Liver (tissue), 9 donors: ENCODE data around the gene E2F8. TPM values are rescaled to one million over a fixed set of nuclear protein-coding genes. Genes with fewer than 3 reads are reported as not detected.

Experiments used
- DNase-seq: peaks from one replicate; pipeline ENCODE4 v3.0.0-alpha.2; 2017; ENCODE audit warnings: low spot score
- H3K27ac ChIP-seq, 2 donors: one replicate each; pipeline ENCODE4 v1.7.0; 2013; ENCODE audit warnings: inconsistent platforms in 2 of 2, low read length in 2 of 2, control low read depth in 1 of 2, low read depth in 1 of 2, mild to moderate bottlenecking in 1 of 2
- H3K27me3 ChIP-seq, 4 donors: one replicate each; pipeline versions ENCODE4 v1.6.1 to v1.7.0; 2013; ENCODE audit warnings: low read length in 3 of 4, inconsistent platforms in 1 of 4, mild to moderate bottlenecking in 1 of 4, moderate library complexity in 1 of 4; ENCODE audit not compliant: control insufficient read depth in 4 of 4, insufficient read depth in 4 of 4
- H3K36me3 ChIP-seq, 4 donors: one replicate each; pipeline versions ENCODE4 v1.6.1 to v1.7.0; 2013; ENCODE audit warnings: low read length in 3 of 4, mild to moderate bottlenecking in 3 of 4, low read depth in 1 of 4, moderate library complexity in 1 of 4; ENCODE audit not compliant: control insufficient read depth in 4 of 4, insufficient read depth in 3 of 4
- H3K4me1 ChIP-seq, 4 donors: one replicate each; pipeline versions ENCODE4 v1.6.1 to v1.7.0; 2013; ENCODE audit warnings: low read length in 3 of 4, mild to moderate bottlenecking in 3 of 4, moderate library complexity in 1 of 4; ENCODE audit not compliant: control insufficient read depth in 4 of 4, insufficient read depth in 4 of 4
- H3K4me3 ChIP-seq, 3 donors: one replicate each; pipeline versions ENCODE4 v1.6.1 to v1.7.0; 2013; ENCODE audit warnings: low read length in 3 of 3, control low read depth in 1 of 3, low read depth in 1 of 3, mild to moderate bottlenecking in 1 of 3
- H3K9ac ChIP-seq, 2 donors: one replicate each; pipeline ENCODE4 v1.7.0; 2013; ENCODE audit warnings: low read length in 2 of 2, mild to moderate bottlenecking in 2 of 2, moderate library complexity in 2 of 2, control low read depth in 1 of 2, low read depth in 1 of 2
- H3K9me3 ChIP-seq, 4 donors: one replicate each; pipeline versions ENCODE4 v1.6.1 to v1.7.0; 2013; ENCODE audit warnings: low read length in 3 of 4; ENCODE audit not compliant: control insufficient read depth in 4 of 4
- EGR1 ChIP-seq, 2 donors: IDR thresholded peaks; 2 replicates each; pipeline ENCODE4 v1.6.1; 2016 to 2018; ENCODE audit warnings: antibody characterized with exemption in 2 of 2, low read depth in 2 of 2
- FOXA2 ChIP-seq: IDR thresholded peaks from 2 replicates; pipeline ENCODE4 v1.6.1; 2016; ENCODE audit warnings: antibody characterized with exemption
- HNF4A ChIP-seq, 2 donors: conservative IDR thresholded peaks; 2 replicates each; pipeline ENCODE4 v1.6.1; 2016; ENCODE audit warnings: antibody characterized with exemption in 2 of 2, mild to moderate bottlenecking in 2 of 2
- HNF4G ChIP-seq: IDR thresholded peaks from 2 replicates; pipeline ENCODE4 v1.6.1; 2016; ENCODE audit warnings: antibody characterized with exemption
- JUND ChIP-seq, 2 donors: IDR thresholded peaks; 2 replicates each; pipeline ENCODE4 v1.6.1; 2016; ENCODE audit warnings: antibody characterized with exemption in 2 of 2
- NR2F2 ChIP-seq: IDR thresholded peaks from 2 replicates; pipeline ENCODE4 v1.6.1; 2016; ENCODE audit warnings: antibody characterized with exemption
- RAD21 ChIP-seq, 2 donors: IDR thresholded peaks; 2 replicates each; pipeline ENCODE4 v1.6.1; 2016; ENCODE audit warnings: antibody characterized with exemption in 2 of 2, mild to moderate bottlenecking in 2 of 2
- SP1 ChIP-seq: IDR thresholded peaks from 2 replicates; pipeline ENCODE4 v1.6.1; 2018; ENCODE audit warnings: antibody characterized with exemption, mild to moderate bottlenecking
- TAF1 ChIP-seq: conservative IDR thresholded peaks from 2 replicates; pipeline ENCODE4 v1.6.1; 2016; ENCODE audit warnings: antibody characterized with exemption, mild to moderate bottlenecking
- YY1 ChIP-seq: IDR thresholded peaks from 2 replicates; pipeline ENCODE4 v1.6.1; 2016; ENCODE audit warnings: antibody characterized with exemption, mild to moderate bottlenecking
- WGBS: extraction: QIAGEN DNeasy Blood & Tissue Kit; methylation state at CpG from one replicate; pipeline ENCODE4 v1.1.7; 2013; 5-methylcytosine and 5-hydroxymethylcytosine counted together
- polyA plus RNA-seq, 2 donors: library from polyadenylated mRNA; stranded (reverse) in 1 of 2; unstranded in 1 of 2; fragments of 200-250 nt in 1 of 2; fragments of >200 nt in 1 of 2; fragmentation: Nextera tagmentation in 1 of 2; extraction: Ambion mirVana in 1 of 2; gene quantifications; one replicate each; pipeline versions ENCODE4 v1.2.1 to v1.2.3, GENCODE V29; 2013 to 2015
- total RNA-seq, 2 donors: library from RNA; depleted of rRNA; stranded (reverse); fragments of >200 nt; gene quantifications; one replicate each; pipeline ENCODE4 v1.2.3, GENCODE V29; 2014
- TF ChIP-seq, protein P1 (sequence below): IDR thresholded peaks from 2 replicates; pipeline ENCODE4 v1.6.1; 2016; ENCODE audit warnings: antibody characterized with exemption
- TF ChIP-seq, protein P2 (sequence below): IDR thresholded peaks from 2 replicates; pipeline ENCODE4 v1.6.1; 2016; ENCODE audit warnings: antibody characterized with exemption, mild to moderate bottlenecking
- TF ChIP-seq, protein P3 (sequence below): IDR thresholded peaks from 2 replicates; pipeline ENCODE4 v1.6.1; 2016; ENCODE audit warnings: antibody characterized with exemption
- TF ChIP-seq, protein P4 (sequence below): IDR thresholded peaks from 2 replicates; pipeline ENCODE4 v1.6.1; 2016; ENCODE audit warnings: antibody characterized with exemption
- donor health status: healthy.
- donor health status: healthy.
- donor health status: healthy.
- donor health status: healthy.
- donor health status: healthy.

E2F8 gene
- total and polyA plus RNA-seq, 4 donors = 0.14 to 9.6 (median 0.66) TPM; not detected in 1

DNA sequence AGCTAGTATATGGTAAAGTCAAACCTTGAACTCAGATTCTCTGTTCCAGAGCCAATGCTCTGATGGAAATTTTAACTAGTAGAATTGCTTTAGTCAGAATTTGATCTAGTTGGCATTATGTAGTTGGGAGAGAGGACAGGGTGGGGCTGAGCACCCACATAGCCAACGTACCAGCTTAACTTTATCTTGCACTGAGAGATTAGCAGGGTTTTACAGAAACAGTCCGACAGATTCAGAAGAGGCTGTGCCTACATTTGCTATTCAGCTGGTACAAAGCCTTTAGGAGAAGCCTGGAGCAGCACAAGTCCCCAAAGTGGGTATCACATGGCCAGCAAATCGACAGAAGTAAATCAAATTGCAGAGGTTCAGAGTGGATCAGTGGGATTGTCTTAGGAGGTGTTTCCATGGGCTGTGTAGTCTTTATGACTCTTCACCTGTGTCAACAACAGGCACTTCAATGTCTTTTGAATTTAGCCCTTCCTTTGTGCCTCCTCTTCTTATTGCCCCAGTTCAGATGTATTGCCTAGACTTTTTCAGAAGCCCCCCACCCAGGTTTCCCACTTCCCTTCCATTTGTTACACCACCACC lies 31.7 kb downstream of the E2F8 start:
- H3K9ac ChIP-seq = no peak overlapping the region
- no peak overlapping the region for H3K4me3 ChIP-seq
- no peaks in the 10 kb centered on the region for H3K4me1 ChIP-seq
- peaks cover 0 to 2% (median 0%) of the 10 kb centered on the region in 4 donors for H3K27me3 ChIP-seq
- H3K9me3 ChIP-seq = no peaks in the 10 kb centered on the region
- TF ChIP-seq SP1 = no peak
- TF ChIP-seq, protein P1, sequence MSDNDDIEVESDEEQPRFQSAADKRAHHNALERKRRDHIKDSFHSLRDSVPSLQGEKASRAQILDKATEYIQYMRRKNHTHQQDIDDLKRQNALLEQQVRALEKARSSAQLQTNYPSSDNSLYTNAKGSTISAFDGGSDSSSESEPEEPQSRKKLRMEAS = no peak
- no peak for TF ChIP-seq EGR1 (IDR thresholded peaks at IDR 0.05; ENCODE audit: low read depth in 2 of 2)
- no peak for TF ChIP-seq HNF4G
- no peak for TF ChIP-seq RAD21 (IDR thresholded peaks at IDR 0.05)
- no peak for TF ChIP-seq TAF1
- no peak for TF ChIP-seq JUND (IDR thresholded peaks at IDR 0.05)
- no peak for TF ChIP-seq YY1
- TF ChIP-seq HNF4A (conservative IDR thresholded peaks at IDR 0.05) = no peak
- TF ChIP-seq, protein P2, sequence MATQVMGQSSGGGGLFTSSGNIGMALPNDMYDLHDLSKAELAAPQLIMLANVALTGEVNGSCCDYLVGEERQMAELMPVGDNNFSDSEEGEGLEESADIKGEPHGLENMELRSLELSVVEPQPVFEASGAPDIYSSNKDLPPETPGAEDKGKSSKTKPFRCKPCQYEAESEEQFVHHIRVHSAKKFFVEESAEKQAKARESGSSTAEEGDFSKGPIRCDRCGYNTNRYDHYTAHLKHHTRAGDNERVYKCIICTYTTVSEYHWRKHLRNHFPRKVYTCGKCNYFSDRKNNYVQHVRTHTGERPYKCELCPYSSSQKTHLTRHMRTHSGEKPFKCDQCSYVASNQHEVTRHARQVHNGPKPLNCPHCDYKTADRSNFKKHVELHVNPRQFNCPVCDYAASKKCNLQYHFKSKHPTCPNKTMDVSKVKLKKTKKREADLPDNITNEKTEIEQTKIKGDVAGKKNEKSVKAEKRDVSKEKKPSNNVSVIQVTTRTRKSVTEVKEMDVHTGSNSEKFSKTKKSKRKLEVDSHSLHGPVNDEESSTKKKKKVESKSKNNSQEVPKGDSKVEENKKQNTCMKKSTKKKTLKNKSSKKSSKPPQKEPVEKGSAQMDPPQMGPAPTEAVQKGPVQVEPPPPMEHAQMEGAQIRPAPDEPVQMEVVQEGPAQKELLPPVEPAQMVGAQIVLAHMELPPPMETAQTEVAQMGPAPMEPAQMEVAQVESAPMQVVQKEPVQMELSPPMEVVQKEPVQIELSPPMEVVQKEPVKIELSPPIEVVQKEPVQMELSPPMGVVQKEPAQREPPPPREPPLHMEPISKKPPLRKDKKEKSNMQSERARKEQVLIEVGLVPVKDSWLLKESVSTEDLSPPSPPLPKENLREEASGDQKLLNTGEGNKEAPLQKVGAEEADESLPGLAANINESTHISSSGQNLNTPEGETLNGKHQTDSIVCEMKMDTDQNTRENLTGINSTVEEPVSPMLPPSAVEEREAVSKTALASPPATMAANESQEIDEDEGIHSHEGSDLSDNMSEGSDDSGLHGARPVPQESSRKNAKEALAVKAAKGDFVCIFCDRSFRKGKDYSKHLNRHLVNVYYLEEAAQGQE = no peak
- TF ChIP-seq NR2F2 = no peak
- TF ChIP-seq, protein P3, sequence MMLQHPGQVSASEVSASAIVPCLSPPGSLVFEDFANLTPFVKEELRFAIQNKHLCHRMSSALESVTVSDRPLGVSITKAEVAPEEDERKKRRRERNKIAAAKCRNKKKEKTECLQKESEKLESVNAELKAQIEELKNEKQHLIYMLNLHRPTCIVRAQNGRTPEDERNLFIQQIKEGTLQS = no peak
- no peaks in the 10 kb centered on the region for H3K36me3 ChIP-seq
- H3K27ac ChIP-seq = no peak overlapping the region
- DNase-seq = no peak
- 61% methylated on average over 3 of the region's 3 CpGs for WGBS

DNA sequence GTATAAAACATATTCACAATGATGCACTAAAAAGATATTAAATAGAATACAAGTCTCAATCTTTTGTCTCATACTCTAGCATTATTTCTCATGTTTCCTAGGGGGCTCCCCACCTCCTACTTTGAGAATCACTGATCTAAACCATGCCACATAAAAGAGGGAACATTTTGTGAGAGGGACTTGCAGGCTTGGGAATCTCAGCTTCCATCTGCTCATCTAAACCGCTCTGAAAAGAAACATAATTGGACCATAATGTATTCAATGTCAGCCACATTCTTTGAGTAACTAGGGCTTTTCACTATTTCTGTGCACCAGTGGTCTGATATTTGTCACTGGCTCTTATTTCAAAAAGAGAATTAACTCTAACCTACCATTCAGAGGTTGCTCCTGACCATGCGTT lies 32.6 kb downstream of the E2F8 start:
- Histone ChIP-seq H3K9me3 (no peaks in the 10 kb centered on the region), H3K27me3 (peaks cover 0 to 1% (median 0%) of the 10 kb centered on the region in 4 donors), H3K36me3 (no peaks in the 10 kb centered on the region), H3K9ac (no peak overlapping the region), H3K27ac (no peak overlapping the region), H3K4me3 (no peak overlapping the region), H3K4me1 (no peaks in the 10 kb centered on the region)
- no peak for TF ChIP-seq NR2F2
- no peak for DNase-seq
- WGBS = 94% methylated on average over 2 of the region's 2 CpGs

DNA sequence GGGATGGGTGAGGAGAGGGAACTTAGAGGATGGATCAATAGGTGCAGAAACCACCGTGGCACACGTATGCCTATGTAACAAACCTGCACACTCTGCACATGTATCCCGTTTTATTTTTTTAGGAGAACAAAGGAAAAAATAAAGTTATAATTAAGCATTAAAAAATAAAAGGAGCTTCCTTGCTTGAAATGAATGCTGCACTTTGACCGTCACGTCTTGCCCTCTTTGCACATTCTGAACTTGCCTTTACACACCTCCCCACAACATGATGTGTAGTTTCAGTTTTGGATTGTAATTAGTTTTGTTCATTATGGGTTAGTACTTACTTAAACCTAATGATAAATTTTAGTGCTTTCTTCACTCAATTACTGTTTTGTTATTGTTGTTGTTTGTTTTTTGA lies 35.9 kb downstream of the E2F8 start:
- Histone ChIP-seq H3K9ac (no peak overlapping the region), H3K36me3 (no peaks in the 10 kb centered on the region), H3K27me3 (no peaks in the 10 kb centered on the region), H3K4me3 (no peak overlapping the region), H3K27ac (no peak overlapping the region), H3K9me3 (no peaks in the 10 kb centered on the region), H3K4me1 (no peaks in the 10 kb centered on the region)
- no peak for TF ChIP-seq NR2F2
- no peak for TF ChIP-seq FOXA2
- TF ChIP-seq, protein P4, sequence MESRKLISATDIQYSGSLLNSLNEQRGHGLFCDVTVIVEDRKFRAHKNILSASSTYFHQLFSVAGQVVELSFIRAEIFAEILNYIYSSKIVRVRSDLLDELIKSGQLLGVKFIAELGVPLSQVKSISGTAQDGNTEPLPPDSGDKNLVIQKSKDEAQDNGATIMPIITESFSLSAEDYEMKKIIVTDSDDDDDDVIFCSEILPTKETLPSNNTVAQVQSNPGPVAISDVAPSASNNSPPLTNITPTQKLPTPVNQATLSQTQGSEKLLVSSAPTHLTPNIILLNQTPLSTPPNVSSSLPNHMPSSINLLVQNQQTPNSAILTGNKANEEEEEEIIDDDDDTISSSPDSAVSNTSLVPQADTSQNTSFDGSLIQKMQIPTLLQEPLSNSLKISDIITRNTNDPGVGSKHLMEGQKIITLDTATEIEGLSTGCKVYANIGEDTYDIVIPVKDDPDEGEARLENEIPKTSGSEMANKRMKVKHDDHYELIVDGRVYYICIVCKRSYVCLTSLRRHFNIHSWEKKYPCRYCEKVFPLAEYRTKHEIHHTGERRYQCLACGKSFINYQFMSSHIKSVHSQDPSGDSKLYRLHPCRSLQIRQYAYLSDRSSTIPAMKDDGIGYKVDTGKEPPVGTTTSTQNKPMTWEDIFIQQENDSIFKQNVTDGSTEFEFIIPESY = no peak
- WGBS = 79% methylated on average over 5 of the region's 5 CpGs
- DNase-seq = no peak
